ENCODE results near the gene CCDC149.

The CCDC149 gene

DNA sequence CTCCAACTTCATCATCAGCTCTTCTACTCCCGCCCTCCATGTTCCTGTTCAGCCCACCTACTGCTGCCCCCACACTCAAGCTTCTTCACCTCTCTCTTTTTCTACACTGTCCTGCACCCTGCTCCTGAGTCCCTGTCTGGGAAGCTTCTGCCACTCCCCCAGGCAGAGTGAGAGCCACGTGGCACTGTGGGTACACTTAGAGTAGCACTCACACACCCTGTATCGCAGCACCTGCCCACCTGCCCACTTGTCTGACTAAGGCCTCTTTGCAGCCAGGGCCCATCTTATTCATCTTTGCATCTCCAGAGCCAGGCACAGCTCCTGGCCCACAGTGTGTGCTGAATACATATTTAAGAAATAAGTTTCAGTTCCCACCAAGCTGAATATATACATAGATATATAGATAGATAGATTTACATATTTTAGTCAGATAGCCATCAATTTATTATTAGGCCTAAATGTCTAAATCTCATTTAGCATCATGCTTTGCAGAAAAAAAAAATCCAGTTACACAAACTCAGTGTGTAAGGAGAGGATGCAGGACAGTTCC is 24.9 kb downstream of the CCDC149 start:
- DNase-seq (ENCODE audit: low read depth): no peak
- no peak overlapping the region for H3K4me3 ChIP-seq (ENCODE audit: control insufficient read depth, low read depth, low read length)
- TF ChIP-seq, protein P1, sequence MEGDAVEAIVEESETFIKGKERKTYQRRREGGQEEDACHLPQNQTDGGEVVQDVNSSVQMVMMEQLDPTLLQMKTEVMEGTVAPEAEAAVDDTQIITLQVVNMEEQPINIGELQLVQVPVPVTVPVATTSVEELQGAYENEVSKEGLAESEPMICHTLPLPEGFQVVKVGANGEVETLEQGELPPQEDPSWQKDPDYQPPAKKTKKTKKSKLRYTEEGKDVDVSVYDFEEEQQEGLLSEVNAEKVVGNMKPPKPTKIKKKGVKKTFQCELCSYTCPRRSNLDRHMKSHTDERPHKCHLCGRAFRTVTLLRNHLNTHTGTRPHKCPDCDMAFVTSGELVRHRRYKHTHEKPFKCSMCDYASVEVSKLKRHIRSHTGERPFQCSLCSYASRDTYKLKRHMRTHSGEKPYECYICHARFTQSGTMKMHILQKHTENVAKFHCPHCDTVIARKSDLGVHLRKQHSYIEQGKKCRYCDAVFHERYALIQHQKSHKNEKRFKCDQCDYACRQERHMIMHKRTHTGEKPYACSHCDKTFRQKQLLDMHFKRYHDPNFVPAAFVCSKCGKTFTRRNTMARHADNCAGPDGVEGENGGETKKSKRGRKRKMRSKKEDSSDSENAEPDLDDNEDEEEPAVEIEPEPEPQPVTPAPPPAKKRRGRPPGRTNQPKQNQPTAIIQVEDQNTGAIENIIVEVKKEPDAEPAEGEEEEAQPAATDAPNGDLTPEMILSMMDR (IDR thresholded peaks at IDR 0.05; ENCODE audit: control insufficient read depth, insufficient read depth, low read depth, low read length, missing control alignments): no peak

DNA sequence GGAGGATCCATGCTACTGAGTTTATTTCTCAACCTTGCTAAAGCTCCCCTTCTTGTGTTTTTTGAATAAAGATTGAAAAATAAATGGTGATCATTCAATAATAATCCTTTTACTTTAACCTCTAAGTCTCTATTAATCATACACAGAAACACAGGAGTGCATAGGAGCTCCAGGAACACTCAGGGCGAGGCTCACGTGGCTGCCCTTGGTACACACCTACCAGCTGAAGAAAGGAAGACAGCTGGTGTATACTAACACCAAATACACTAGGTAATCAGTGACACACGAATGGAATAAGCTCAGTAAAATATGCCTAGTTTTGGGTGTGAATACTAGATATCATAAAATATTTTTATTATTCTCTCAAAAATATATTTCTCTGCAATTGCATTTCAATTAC is 26.2 kb downstream of the CCDC149 start:
- no peak overlapping the region for H3K4me3 ChIP-seq (ENCODE audit: control insufficient read depth, low read depth, low read length)

DNA sequence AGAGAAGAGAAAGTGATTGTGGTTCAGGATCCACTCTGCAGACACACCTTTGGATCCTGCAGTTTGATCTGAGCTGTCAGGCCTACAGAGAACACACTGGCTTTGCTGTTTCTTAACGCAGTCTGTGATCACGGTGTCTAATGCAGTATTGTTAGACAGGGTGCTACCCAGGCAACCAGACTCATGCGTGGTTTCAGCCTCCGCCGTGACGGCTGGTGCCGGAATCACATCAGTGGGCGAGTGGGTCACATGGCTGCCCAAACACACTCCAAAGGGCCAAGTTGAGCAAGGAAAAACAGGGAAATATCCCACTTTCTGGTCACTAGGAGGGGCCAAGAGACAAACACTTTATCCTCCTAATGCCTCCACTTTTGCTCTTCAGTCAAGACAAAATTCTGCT is 27.5 kb downstream of the CCDC149 start:
- no peak overlapping the region for H3K4me3 ChIP-seq (ENCODE audit: control insufficient read depth, low read depth, low read length)
- TF ChIP-seq, protein P1 (IDR thresholded peaks at IDR 0.05; ENCODE audit: control insufficient read depth, insufficient read depth, low read depth, low read length, missing control alignments): no peak
- no peak for DNase-seq (ENCODE audit: low read depth)

More for the DNA sequence above, 26.2 kb downstream of the CCDC149 start:
- DNase-seq (ENCODE audit: low read depth): no peak
- TF ChIP-seq, protein P1 (IDR thresholded peaks at IDR 0.05; ENCODE audit: control insufficient read depth, insufficient read depth, low read depth, low read length, missing control alignments): no peak

DNA sequence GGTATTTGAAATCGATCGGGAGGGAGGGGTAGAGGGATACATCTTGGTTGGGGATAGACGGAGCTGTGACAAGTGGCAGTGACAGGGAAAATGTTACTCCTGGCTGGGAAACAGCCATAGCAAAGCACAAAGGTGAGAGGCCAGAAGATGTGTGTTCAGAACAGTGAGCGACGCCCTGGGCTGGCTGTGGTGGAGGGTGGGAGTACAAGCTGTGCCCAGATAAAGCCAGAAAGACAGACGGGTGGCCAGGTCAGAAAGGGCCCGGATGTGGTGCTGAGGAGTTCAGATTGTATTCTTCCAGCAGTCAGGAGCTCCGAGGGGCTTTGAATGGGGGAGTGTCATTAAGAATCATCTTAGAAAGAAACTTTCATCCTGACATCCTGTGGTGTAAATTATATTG is 27.9 kb downstream of the CCDC149 start:
- TF ChIP-seq, protein P1 (IDR thresholded peaks at IDR 0.05; ENCODE audit: control insufficient read depth, insufficient read depth, low read depth, low read length, missing control alignments): no peak
- DNase-seq (ENCODE audit: low read depth): no peak
- no peak overlapping the region for H3K4me3 ChIP-seq (ENCODE audit: control insufficient read depth, low read depth, low read length)

DNA sequence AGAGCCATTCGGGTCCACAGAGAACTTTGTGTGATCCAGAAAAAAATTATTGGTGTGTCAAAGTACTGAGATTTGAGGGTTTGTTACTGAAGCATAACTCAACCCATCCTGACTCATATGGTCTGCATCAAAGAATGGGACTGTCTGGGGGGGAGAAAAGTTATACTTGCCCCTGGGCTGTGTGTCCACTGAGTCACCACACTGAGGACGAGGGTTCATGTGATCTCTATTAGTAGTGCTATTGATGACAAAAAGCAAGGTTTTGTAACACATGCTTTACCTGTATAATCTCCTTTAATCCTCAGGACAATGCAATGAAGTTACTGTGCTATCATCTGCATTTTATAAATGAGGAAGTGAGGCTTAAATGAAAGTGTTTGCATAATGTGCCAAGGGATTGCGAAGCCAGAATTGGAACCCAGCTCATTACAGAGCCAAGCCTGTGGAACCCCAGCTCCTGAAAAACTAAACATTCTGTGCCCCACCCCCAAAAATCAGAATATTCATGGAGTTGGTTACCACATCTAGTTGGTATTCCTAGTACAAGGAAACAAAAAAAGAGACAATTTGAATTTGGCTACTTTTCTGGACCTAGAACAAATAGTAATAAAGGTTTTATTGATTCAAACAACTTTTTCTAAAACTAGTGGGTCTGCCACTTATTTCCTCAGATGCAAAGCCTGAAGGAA is 31.2 kb downstream of the CCDC149 start:
- DNase-seq (ENCODE audit: low read depth): no peak
- no peak overlapping the region for H3K4me3 ChIP-seq (ENCODE audit: control insufficient read depth, low read depth, low read length)
- TF ChIP-seq, protein P1 (IDR thresholded peaks at IDR 0.05; ENCODE audit: control insufficient read depth, insufficient read depth, low read depth, low read length, missing control alignments): no peak

DNA sequence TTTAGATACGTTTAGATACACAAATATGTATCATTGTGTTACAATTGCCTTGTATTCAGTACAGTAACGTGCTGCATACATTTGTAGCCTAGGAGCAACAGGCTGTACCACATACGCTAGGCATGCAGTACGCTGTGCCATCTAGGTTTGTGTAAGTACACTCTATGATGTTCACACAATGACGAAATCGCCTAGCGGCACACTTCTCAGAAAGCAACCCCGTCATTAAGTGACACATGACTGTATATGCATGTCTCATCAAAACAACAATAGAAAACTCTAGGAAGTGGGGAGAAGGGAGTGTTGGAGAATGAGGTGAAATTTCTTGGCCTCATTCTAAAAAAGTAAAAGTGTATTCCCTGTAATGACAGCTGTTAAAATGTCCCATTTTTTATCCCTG is 32.7 kb downstream of the CCDC149 start:
- TF ChIP-seq, protein P1 (IDR thresholded peaks at IDR 0.05; ENCODE audit: control insufficient read depth, insufficient read depth, low read depth, low read length, missing control alignments): no peak
- H3K4me3 ChIP-seq (ENCODE audit: control insufficient read depth, low read depth, low read length): no peak overlapping the region
- no peak for DNase-seq (ENCODE audit: low read depth)

Measured in AG09309 (cell line).